K562 (cell line): ENCODE measurements around the gene FAM98C. TPM values are rescaled to one million over a fixed set of nuclear protein-coding genes. Genes with fewer than 3 reads are reported as not detected.

ENCODE experiments used
- CREBBP ChIP-seq: IDR thresholded peaks from one replicate; pipeline ENCODE4 v1.6.1; 2012; ENCODE audit warnings: low read depth, mild to moderate bottlenecking, control low read depth, inconsistent platforms, low read length
- HNRNPLL ChIP-seq: fragments of 200-400 bp; formaldehyde crosslinking; IDR thresholded peaks from 2 replicates; pipeline ENCODE4 v1.6.1; 2017; ENCODE audit warnings: low read length, low read depth, mild to moderate bottlenecking; ENCODE audit not compliant: poor library complexity, severe bottlenecking
- HNRNPUL1 ChIP-seq: fragments of 200-400 bp; formaldehyde crosslinking; IDR thresholded peaks from 2 replicates; pipeline ENCODE4 v1.6.1; 2017; ENCODE audit warnings: low read length
- NEUROD1 ChIP-seq: fragments of 150-350 bp; IDR thresholded peaks from 2 replicates; pipeline ENCODE4 v1.6.1; 2014; ENCODE audit warnings: borderline replicate concordance, low read length, low read depth; ENCODE audit not compliant: partially characterized antibody
- PATZ1 ChIP-seq: fragments of 250-450 bp; sonication (Bioruptor Pico); IDR thresholded peaks from 2 replicates; pipeline ENCODE4 v1.5.0; 2020; ENCODE audit warnings: mild to moderate bottlenecking, borderline replicate concordance
- PKNOX1 ChIP-seq: fragments of 450-650 bp; IDR thresholded peaks from 2 replicates; pipeline ENCODE4 v1.6.1; 2016
- RBM15 ChIP-seq: fragments of 200-400 bp; formaldehyde crosslinking; IDR thresholded peaks from 2 replicates; pipeline ENCODE4 v1.6.1; 2018; ENCODE audit warnings: mild to moderate bottlenecking, low read length, moderate library complexity; ENCODE audit not compliant: insufficient read depth
- REST ChIP-seq, 2 experiments: fragments of 450-650 bp; formaldehyde crosslinking in 1 of 2; IDR thresholded peaks; 2 replicates each; pipeline versions ENCODE4 v1.4.0 to v1.6.1; 2014 to 2020; ENCODE audit warnings: mild to moderate bottlenecking in 2 of 2, borderline replicate concordance in 1 of 2, low read depth in 1 of 2
- RUNX1 ChIP-seq: sonication (generic); IDR thresholded peaks from 2 replicates; pipeline ENCODE4 v1.6.1; 2016; ENCODE audit warnings: antibody characterized with exemption, low read depth
- SMC3 ChIP-seq: conservative IDR thresholded peaks from 2 replicates; pipeline ENCODE4 v1.6.1; 2011; ENCODE audit warnings: low read depth, low read length, improper control_type of control experiment; ENCODE audit not compliant: insufficient read depth
- SRF ChIP-seq, 2 experiments: fragments of 250-450, 450-650 bp in 1 of 2; sonication (Bioruptor Pico) in 1 of 2; sonication (generic) in 1 of 2; formaldehyde crosslinking; IDR thresholded peaks; 2 replicates each; pipeline versions ENCODE4 v1.5.0 to v1.5.1; 2020 to 2022; ENCODE audit warnings: mild to moderate bottlenecking in 1 of 2, missing genetic modification reagents in 1 of 2
- ZNF740 ChIP-seq, 3 experiments: fragments of 200-800 bp in 1 of 3; sonication (Bioruptor generic) in 1 of 3; sonication (generic) in 1 of 3; formaldehyde crosslinking in 1 of 3; IDR thresholded peaks; 2 replicates each; pipeline versions ENCODE4 v1.6.1 to v1.8.0; 2016 to 2022; ENCODE audit warnings: mild to moderate bottlenecking in 2 of 3, missing compliant biosample characterization in 2 of 3, missing genetic modification characterization in 2 of 3, missing genetic modification reagents in 1 of 3
- polyA plus RNA-seq, 8 experiments: library from polyadenylated mRNA; depleted of rRNA in 4 of 8; stranded (reverse) in 5 of 8; unstranded in 3 of 8; fragments of >200 nt; fragmentation: Nextera tagmentation in 2 of 8; fragmentation: Illumina TruSeq in 1 of 8; extraction: Ambion mirVana in 2 of 8; extraction: Trizol in 1 of 8; gene quantifications; 2 replicates each; pipeline versions ENCODE4 v1.2.1 to v1.2.3, GENCODE V29; 2011 to 2014; ENCODE audit warnings: inconsistent platforms in 1 of 8, missing spikeins in 1 of 8
- total RNA-seq, 7 experiments: library from RNA; depleted of rRNA in 6 of 7; stranded (reverse); fragments of >200 nt in 6 of 7; fragmentation: Illumina TruSeq in 2 of 7; extraction: Trizol in 2 of 7; gene quantifications; 2 replicates each; pipeline versions ENCODE4 v1.2.1 to v1.2.3, GENCODE V29; 2011 to 2021; ENCODE audit warnings: low replicate concordance in 1 of 7

Gene FAM98C
- total and polyA plus RNA-seq, 9 of the 15 experiments (the other 6 are each of a cell fraction or from before 2014, with no cell fraction given) = 1.7 to 43.8 (median 13.7) TPM

- TF ChIP-seq RUNX1 (no peak), NEUROD1 (peak; percentile 89), REST (IDR thresholded peaks at IDR 0.05; ENCODE audit: borderline replicate concordance) (peak; percentile 85), REST (CRISPR knock-in tag; IDR thresholded peaks at IDR 0.05; ENCODE audit: low read depth) (no peak; the same call in 1 of the 2 replicates), PKNOX1 (no peak), ZNF740 (CRISPR knock-in tag; IDR thresholded peaks at IDR 0.05) (no peak; the same call in 1 of the 2 replicates), ZNF740 (tag; IDR thresholded peaks at IDR 0.05) (no peak), SRF (CRISPR knock-in tag; IDR thresholded peaks at IDR 0.05) (peak in 1 of 2 experiments; percentile 72; a peak in 1 of 4 replicates), HNRNPUL1 (no peak), SMC3 (peak; percentile 83; the same call in 1 of the 2 replicates), HNRNPLL (peak; percentile 62), PATZ1 (CRISPR knock-in tag) (no peak), RBM15 (no peak), CREBBP (no peak)
These were observed at the start of gene FAM98C (continued) for GRCh38 chr19:38402967-38403674.
